ENCODE measurements around the gene RNF5.
A peak's percentile ranks its signal among the peaks of the same experiment; 100 is the strongest.
"Not testable (repeated sequence)": the region's sequence is repeated elsewhere in the genome, so short reads cannot be mapped to it uniquely, and the experiment has no call there.

The RNF5 gene

GRCh38 chr6:32190054-32190851 lies 12.0 kb downstream of the RNF5 start, which contains the start of gene PBX2:
Gene PBX2 (minus strand): TSS chr6:32190202. CDS start chr6:32189915, 287 bp downstream.
- DNase-seq: peak; percentile 89

GRCh38 chr6:32190911-32191677 lies 12.9 kb downstream of the RNF5 start:
- DNase-seq: no peak

GRCh38 chr6:32191696-32192607 lies 13.7 kb downstream of the RNF5 start:
- DNase-seq: no peak

- DNase-seq: no peak
Observed at GRCh38 chr6:32192608-32193039, 14.4 kb downstream of the RNF5 start, which contains the start of gene GPSM3. Gene GPSM3 (minus strand): TSS chr6:32192643. CDS start chr6:32192513, 130 bp downstream.

GRCh38 chr6:32193096-32193495 lies 14.9 kb downstream of the RNF5 start:
- not testable (repeated sequence) for DNase-seq

- no peak for DNase-seq
Observed at GRCh38 chr6:32194388-32194787, 16.2 kb downstream of the RNF5 start.

GRCh38 chr6:32194825-32195651 lies 16.8 kb downstream of the RNF5 start:
- DNase-seq: no peak

- DNase-seq: no peak
Observed at GRCh38 chr6:32195652-32195901, 17.4 kb downstream of the RNF5 start.

- DNase-seq: peak; percentile 98
Observed at GRCh38 chr6:32195902-32196681, 17.9 kb downstream of the RNF5 start.

- peak; percentile 77 for DNase-seq
Observed at GRCh38 chr6:32196682-32197616, 18.7 kb downstream of the RNF5 start.

- DNase-seq: no peak
Observed at GRCh38 chr6:32198345-32198696, 20.1 kb downstream of the RNF5 start.

- DNase-seq: no peak
Observed at GRCh38 chr6:32198866-32199265, 20.7 kb downstream of the RNF5 start.

GRCh38 chr6:32200711-32201475 lies 22.7 kb downstream of the RNF5 start:
- DNase-seq: no peak

- no peak for DNase-seq
Observed at GRCh38 chr6:32202186-32202585, 24.0 kb downstream of the RNF5 start.

GRCh38 chr6:32203426-32204267 lies 25.4 kb downstream of the RNF5 start:
- peak; percentile 84 for DNase-seq

- DNase-seq: no peak
Observed at GRCh38 chr6:32204268-32204715, 26.1 kb downstream of the RNF5 start.

GRCh38 chr6:32208996-32209395 lies 30.8 kb downstream of the RNF5 start:
- DNase-seq: no peak

- DNase-seq: no peak
Observed at GRCh38 chr6:32210191-32210601, 32.0 kb downstream of the RNF5 start.
